GM18499 (cell line): ENCODE measurements around the gene ITPK1.

Experiments
- ATAC-seq: cut with Tn5 transposase; IDR thresholded peaks from one replicate; pipeline ENCODE4 v1.9.1; 2021; ENCODE audit warnings: moderate number of reproducible peaks; ENCODE audit not compliant: insufficient read depth, unreplicated experiment

ITPK1 gene

DNA sequence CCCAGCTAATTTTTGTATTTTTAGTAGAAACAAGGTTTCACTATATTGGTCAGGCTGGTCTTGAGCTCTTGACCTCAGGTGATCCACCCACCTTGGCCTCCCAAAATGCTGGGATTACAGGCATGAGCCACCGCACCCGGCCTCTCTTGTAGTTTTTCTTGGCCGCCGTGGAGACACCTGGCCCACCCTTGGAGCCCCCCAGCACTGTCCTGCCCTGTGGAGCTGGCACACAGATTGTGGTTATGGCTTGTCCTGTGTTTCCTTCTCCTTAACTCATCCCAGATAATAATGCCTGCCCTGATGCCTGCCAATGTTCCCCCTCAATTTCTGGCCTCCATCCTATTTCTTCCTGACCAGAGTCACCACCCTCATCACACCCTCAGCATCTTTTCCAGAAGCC, 134.9 kb downstream of the ITPK1 start:
- no peak for ATAC-seq

DNA sequence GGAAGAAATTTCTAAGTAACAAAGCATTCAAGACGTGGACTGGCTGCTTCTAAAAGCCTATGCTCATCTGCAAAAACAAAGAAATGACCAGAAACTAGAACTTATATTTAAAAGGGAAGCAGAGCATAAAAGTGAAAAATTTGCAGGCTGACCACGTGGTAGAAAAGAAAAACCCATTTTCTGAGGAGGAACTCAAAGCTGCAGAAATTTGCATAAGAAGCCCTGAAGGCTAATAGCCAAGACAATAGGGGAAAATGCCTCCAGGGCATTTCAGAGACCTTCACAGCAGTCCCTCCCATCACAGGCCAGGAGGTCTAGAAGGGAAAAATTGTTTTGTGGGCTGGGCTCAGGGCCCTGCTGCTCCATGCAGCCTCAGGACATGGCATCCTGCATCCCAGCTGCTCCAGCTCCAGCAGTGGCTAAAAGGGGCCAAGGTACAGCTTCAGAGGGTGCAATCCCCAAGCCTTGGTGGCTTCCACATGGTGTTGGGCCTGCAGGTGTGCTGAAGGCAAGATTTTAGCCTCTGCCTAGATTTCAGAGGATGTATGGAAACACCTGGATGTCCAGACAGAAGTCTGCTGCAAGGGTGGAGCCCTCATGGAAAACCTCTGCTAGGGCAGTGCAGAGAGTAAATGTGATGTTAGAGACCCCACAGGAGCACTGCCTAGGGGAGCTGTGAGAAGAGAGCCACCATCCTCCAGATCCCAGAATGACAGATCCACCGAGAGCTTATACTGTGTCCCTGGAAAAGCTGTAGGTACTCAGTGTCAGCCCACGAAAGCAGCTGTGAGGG, 137.3 kb downstream of the ITPK1 start:
- no peak for ATAC-seq

DNA sequence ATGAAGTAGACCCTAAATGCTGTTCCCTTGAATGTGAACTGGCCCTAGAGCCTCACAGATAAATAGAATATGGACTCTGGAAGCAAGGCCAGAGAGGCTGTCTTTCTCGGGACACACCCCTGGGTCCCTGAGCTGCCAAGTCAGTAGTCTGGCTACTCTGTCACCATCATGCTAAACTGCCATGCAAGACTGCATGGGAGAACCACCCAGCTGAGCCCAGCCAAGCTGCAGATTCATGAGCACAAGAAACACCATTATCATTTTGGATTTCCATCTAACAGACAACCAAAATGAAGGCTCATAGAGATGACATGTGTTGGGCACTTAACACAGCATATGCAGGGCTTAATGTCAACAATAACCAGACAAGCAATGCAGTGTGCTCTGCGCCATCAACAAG, 139.5 kb downstream of the ITPK1 start:
- ATAC-seq: no peak

DNA sequence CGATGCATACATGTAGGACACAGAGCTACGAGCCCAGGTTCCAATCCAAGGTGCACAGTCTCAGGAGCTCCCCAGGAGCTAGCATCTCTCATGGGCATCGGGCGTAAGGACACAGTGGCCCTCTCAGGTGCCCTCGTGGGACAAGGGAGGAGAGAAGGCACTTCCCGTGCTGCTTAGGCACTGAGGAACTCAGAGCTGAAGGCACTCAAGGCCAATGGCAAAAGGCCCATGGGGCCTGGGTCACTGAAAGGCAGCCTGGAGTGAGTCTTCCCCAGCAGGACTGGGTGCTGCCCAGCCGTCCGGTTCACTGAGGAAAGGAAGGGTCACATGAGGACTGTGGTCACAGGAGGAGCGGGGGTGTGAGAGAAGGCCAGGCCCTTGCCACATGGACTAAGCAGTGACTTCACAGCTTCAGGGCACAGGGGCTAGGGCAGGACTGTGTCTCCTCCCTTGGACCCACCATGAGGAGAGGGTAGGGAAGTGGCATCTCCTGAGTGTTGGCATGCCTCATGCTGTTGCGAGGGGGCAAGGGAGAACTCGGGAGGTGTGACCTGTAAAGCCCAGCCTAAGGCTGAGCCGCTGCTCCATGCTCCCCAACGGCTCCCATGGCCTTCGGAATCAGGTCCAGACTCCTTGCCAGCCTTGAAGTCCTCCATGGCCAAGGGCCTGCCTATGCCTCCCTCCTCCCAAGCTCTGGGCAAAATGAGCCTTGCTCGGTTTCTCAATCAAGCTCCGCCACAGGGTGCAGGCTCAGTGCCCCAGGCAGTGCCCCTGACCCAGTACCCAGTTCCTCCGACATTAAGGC, 141.0 kb downstream of the ITPK1 start:
- ATAC-seq: no peak

DNA sequence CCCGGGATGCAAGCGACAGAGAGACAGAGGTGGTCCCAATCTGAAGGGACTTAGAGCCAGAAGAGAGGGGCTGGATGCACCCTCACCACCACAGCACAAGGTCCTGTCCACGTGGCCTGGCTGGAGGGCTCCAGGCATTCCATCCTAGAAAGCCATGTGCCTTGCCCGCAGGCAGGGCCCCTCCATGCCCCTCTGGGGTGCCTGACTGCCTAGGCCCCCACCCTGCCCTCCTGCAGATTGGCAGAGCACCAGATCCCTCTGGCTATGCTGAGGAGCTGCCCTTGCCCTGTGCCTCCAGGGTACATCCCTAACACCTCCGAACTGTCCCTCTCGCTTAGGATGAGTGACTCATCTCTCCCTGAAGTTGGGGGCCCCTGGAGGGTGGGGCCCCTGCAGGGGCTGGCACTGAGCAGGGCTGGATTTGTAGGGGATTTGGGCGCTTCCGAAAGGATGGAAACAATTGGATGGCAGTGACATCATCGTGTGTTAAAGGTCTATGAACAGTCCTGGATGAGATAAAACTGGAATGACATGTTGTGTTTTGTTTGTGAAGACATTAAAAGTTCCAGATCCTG, 141.8 kb downstream of the ITPK1 start:
- no peak for ATAC-seq

DNA sequence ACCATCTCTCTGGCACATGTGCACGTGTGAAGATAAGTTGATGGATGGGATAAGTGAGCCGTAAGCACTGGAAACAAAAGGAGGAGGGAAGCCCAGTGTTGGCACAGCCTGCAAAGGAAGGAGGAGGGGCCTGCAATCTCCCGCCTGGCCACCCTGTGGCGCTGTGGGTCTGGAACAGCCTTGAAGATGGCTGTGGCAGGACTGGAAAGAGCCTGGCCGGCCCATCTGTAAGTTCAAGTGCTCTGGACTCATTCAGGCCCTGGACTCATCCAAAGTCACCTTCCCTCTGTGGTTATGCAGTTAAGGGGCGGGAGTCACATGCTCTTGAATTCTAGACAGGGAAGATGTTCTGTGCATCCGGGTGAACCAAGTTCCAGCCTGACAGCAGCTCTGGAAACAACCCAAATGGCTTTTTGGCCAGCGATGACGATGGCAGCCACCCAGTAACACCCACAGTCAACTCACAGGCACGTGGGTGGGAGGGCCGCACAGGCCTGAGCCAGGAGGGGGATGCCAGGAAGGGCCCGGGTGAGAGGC, 142.4 kb downstream of the ITPK1 start:
- no peak for ATAC-seq

DNA sequence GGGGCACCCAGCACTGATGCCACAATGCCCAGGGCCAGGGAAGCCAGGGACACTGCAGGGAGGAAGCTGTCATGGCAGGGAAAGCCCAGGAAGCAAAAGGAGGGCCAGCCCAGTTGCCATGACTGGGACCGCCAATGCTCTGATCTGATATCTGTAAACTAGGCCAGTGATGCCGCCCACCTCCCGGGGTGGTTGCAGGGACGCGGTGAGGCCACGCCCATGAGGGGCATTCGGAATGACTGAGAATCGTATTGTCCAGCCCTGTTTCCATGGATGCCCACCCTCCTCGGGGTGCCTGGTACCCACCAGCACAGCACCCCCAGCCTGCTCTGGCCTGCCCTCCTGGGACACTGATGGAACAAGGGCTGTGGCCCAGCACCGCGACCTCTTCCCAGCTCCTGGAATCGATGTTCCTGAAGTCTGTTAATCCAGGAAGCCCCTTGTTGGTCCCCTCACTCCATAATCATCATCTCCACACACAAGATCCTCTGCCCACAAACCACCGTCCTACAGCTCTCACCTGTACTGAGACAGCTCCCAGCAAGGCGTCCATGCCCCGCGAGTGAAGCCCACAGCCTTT, 144.0 kb downstream of the ITPK1 start:
- no peak for ATAC-seq

DNA sequence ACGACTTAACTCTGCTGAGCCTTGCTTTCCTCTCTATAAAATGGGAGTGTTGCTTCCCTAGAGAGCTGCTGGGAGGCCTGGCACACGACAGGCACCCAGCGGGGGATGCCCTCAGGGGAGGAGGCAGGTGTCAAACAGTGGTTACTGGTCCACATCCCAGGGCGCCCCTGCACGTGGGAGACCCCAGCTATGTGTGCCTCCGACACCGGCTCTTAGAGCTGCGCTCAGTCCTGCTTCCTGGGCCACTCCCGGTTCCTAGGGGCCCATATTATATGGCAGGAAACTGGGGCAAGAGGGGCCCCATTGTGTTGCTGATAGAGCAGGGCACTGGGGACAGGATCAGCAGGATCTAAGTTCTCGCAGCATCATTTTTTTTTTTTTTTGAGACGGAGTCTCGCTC, 145.5 kb downstream of the ITPK1 start:
- no peak for ATAC-seq

DNA sequence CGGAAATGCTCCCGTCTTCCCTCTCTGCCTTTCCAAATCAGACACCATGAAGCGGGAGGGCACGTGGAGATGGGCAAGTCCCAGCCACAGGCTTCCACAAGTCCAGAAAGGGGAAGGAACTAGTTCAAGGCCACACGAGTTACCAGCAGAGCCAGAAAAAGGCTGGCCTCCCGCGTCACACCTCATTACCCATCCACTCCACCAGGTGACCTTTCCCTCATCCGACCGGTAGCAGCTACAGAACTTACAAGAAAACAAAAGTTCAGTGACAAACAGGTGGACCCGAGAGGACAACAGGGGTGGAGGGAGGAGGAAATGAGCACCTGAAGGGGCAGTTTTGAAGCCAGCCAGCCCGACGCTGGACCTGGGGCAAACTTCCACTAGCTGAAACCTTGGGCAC, 145.9 kb downstream of the ITPK1 start:
- ATAC-seq: no peak

DNA sequence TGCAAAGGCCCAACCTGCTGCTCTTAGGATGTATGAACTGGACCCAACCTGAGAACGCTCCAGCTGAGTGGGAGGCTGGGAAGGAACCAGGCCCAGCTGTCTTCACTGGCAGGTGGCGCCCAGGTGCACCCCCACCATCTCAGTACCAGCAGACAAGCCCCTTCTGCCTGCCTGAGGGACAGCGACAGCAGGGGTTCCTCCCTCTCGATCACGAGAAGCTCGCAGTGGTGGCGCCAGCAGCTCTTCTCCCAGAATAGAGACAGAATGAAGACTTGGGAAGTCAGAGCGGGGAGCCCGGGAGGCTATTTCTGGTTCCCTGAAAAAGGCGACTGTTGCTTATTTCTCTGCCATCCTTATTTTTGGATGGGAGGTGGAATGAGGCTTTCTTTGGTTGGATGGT, 146.3 kb downstream of the ITPK1 start:
- no peak for ATAC-seq

DNA sequence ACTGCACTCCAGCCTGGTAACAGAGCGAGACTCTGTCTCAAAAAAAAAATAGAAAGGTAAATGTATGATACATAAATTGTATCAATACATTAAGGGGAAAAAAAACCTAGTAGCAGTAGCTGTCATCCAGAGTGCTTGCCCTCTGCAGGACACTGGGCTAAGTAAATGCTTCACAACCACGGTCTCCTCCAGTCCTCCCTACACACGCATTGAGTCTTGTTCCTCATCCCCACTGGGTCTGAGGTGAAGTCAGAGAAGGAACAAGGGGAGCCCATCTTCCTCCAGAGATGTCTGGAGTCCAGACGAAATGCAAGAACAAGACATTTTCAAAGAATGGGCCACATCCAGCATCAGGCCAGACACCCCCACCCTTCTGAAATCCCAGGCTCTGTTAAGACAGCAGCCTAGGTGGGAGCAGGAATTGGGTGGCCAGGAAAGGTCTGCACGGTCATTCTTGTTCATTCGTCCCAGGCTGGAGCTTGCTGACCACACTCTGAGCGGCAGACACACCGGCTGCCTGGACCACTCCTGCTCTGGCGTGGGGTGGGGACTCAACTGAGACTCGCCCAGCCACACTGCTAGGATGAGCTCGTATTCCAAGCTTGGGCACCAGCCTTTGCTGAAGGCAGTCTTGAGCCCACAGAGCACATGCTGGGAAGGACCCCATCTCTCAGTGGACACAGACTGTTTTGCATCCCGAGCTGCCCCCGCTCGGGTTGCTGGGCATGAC, 147.3 kb downstream of the ITPK1 start:
- no peak for ATAC-seq

DNA sequence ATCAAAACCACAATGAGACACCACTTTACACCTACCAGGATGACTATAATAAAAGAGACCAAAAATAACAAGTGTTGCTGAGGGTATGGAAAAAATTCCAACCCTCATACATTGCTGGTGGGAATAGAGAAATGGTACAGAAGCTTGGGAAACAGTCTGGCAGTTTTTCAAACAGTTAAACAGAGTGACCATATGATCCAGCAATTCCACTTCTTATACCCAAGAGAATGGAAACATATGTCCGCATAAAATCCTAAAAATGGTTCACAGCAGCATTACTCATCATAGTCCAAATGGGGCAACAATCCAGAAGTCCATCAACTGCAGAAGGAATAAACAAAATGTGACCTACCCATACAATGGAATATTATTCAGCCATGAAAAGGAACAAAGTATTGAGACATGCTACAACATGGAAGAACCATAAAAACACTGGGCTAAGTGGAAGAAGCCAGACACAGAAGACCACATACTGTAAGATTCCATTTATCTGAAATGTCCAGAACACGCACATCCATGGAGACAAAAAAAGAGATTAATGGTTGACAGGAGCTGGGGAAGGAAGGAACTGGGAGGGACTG, 148.3 kb downstream of the ITPK1 start:
- no peak for ATAC-seq

DNA sequence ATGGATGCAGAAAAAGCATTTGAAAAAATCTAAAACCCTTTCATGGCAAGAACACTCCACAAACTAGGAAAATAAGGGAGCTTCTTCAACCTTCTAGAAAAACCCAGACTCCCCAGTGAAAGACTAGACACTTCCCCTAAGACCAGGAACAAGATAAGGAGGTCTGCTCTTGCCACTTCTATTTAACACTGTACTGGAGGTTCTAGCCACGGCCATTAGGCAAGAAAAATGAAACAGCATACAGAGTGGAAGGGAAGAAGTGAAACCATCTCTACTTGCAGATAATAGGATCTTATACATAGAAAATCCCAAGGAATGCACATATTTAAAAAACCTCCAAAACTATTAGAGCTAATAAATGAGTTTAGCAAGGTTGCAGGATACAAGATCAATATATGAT, 150.4 kb downstream of the ITPK1 start:
- no peak for ATAC-seq

DNA sequence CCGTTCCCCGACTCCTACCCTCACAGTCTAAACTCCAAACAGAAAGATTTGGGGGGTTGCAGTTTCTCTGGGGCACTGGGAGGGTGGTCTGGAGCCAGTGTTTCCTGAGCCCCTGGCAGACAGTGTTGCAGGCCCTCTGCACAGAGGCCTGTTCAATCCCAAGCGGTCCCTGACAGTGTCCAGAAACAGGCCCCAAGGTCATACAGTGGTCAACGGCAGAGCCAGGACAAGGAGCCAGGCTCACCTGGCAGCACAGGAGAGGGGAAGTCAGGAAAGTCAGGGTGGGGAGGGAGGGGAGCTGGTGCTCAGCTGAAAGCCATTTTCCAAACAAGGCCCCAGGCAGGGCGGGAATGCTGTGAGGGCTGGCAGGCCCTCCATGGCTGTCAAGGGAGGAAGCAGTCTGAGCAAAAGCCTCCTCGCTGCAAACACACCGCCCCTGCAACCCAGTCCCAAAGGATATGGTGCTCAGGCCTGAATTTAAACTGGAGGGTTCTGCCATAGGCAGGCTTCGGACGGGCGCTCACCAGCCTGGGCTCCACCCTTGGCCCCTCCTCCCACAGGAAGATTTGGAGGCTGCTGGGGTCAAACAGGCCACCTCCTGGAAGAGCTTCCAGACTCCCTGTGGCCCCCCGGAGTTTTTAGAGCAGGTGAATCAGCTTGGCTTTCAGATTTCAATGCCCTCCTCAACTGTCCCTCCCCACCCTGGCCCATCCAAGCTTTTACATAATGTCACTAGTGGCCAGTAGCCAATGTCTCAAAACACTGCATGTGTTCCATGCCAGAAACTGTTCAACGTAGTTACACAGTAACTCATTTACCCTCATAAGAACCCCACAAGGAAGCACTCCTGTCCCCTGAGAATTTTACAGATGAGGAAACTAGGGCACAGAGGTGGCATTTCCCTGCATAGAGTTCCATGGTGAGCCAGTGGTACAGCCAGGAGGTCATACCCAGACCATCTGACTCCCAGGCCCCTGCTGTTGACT, 151.3 kb downstream of the ITPK1 start:
- no peak for ATAC-seq

DNA sequence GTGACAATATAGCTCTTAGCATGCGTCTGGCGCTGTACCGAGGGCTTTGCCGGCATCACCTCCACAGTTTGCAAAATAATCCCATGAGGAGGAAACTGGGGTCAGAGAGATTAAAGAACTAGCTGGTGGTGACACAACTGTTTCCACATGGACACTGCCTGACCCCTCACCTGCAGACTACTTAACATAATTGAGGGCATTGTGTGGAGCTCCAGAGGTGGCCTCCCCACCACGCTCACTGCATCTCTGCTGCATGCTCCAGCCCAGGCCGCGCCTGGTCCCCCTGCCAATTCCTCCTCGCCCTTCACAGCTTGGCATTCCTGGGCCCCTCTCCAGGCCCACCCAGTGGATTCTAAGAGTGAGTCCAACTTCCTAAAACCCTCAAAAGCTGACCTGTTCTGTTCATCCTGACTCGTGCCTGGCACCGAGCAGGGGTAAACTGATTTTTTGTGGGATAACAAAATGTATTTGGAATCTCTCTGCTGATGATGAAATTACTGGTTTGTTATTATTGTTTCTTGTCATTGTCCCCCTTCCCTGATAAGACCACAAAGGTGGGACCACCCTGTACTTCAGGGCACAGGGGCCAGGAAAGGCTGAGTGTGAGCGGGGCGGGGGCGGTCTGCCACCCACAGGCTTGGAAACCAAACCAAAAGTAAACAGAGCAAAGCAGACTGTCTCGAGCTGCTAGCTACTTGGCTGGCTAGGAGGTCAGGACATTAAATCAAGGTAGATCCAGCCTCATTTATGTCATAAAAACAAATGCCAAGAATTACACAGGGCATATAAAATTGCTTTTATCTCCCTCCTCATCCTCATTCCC, 152.2 kb downstream of the ITPK1 start:
- no peak for ATAC-seq

DNA sequence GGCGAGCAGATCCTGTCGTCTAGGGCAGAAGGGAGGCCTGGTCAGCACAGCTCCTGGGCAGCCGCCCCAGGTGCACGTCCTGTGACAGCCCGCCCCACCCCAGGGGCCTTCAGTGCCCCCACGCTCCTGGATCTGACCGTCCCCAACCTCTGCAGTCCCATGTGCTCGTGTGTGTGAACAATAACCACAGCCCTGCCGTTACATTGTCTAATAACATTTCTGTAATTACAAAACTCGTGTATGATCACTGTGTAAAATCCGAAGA, 153.0 kb downstream of the ITPK1 start:
- no peak for ATAC-seq

DNA sequence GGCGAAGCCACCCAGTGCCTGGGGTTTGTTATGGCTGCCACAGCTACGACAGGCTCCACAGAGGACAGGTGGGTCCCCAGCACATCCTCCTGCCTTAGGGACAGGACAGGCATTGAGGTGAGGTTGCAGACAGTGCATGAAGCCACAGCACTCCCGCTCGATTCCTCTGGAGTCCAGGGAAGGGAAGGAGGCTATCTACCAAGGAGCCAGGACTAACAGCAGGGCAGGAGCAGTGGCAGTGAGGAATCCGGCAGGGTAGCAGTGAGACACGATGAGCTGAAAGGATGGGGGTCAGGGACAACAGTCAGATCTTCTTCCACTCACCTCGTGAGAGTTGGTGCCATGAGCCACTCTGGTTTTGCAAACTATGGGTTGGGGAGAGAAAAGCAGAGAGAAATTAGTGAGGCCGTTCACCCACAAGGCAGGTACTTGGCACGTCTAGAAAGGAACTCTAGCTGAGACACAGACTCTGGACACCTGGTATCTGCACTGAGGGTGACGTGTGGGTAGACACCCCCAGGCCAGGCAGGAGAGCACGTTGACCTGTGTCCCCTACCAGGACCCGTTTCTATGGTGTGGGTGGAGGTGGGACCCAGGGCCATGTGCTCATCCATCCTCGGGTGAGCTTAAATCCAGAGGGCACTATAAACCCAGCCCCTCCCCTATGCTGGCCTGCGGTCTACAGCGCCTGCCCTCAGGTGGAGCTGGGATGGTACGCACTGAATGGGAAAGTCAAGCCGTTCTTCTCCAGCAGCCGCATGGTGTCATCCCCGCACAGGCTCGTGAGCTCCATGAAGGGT, 153.5 kb downstream of the ITPK1 start:
- no peak for ATAC-seq

DNA sequence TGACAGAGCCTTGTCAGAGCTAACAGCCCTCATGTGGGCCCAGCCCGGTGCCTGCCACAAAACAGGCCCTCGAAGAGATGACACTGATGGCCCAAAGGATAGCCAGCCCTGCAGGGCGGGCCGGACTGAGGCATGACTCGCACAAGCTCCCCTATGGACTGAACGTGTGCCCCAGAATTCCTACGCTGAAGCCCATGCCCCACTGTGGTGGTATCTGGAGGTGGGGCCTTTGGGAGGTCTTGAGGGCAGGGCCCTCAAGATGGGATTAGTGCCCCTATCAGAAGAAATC, 154.2 kb downstream of the ITPK1 start:
- no peak for ATAC-seq
